ENCODE measurements around the gene ALDH7A1.
"Not testable (repeated sequence)": the region's sequence is repeated elsewhere in the genome, so short reads cannot be mapped to it uniquely, and the experiment has no call there.

The ALDH7A1 gene

DNA sequence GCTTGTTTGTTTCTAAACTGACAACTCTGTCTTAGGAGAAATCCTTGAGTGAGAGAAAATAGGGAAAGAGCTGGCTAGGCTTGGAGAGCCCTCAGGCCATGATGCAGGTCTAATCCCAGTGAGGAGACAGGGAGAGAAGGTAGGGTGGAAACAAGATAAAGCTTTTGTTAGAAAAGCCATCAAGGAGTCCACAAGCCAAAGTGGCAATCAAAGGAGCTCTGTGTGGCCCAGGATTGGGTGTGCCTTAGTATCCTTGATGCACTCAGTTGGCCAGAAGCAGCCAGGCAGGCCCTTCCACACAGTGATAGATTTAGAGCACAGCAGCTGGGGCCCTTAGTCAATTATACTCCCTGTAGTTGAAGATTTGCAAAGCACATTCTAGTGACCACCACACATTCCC is 73.9 kb downstream of the ALDH7A1 start:
- TF ChIP-seq, protein P1, sequence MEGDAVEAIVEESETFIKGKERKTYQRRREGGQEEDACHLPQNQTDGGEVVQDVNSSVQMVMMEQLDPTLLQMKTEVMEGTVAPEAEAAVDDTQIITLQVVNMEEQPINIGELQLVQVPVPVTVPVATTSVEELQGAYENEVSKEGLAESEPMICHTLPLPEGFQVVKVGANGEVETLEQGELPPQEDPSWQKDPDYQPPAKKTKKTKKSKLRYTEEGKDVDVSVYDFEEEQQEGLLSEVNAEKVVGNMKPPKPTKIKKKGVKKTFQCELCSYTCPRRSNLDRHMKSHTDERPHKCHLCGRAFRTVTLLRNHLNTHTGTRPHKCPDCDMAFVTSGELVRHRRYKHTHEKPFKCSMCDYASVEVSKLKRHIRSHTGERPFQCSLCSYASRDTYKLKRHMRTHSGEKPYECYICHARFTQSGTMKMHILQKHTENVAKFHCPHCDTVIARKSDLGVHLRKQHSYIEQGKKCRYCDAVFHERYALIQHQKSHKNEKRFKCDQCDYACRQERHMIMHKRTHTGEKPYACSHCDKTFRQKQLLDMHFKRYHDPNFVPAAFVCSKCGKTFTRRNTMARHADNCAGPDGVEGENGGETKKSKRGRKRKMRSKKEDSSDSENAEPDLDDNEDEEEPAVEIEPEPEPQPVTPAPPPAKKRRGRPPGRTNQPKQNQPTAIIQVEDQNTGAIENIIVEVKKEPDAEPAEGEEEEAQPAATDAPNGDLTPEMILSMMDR (IDR thresholded peaks at IDR 0.05; ENCODE audit: low read depth, low read length, missing control alignments), result no peak
- DNase-seq, result no peak
- no peaks in the 10 kb centered on the region for H3K27me3 ChIP-seq (replicated peaks)
- no peaks in the 10 kb centered on the region for H3K36me3 ChIP-seq (replicated peaks)
- H3K4me3 ChIP-seq (ENCODE audit: low read depth, low read length), result no peak overlapping the region
- no peak overlapping the region for H3K27ac ChIP-seq
- in situ Hi-C loops (cut with HindIII; ENCODE audit: low pct_ligation_motif_present, low sequenced_read_pairs), result no loop called here

DNA sequence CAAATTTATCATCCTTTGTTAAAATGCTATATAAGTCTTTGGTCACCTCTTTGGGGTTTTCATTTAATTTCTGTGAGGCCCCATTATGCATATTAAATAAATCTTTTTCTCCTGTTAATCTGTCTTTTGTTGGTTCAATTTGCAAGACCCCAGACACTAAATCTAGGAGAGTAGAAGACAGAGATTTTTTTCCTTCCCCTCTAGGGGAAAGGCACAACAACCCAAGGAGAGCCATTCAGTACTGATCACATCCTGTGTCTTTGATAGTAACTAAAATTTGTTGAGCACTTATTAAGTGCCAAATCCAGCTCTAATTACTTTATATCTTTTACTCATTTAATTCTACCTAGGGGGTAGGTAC is 74.4 kb downstream of the ALDH7A1 start:
- no peaks in the 10 kb centered on the region for H3K27me3 ChIP-seq (replicated peaks)
- in situ Hi-C loops (cut with HindIII; ENCODE audit: low pct_ligation_motif_present, low sequenced_read_pairs), result no loop called here
- TF ChIP-seq, protein P1 (IDR thresholded peaks at IDR 0.05; ENCODE audit: low read depth, low read length, missing control alignments), result no peak
- no peak overlapping the region for H3K4me3 ChIP-seq (ENCODE audit: low read depth, low read length)
- H3K36me3 ChIP-seq (replicated peaks), result no peaks in the 10 kb centered on the region
- DNase-seq, result no peak
- no peak overlapping the region for H3K27ac ChIP-seq

DNA sequence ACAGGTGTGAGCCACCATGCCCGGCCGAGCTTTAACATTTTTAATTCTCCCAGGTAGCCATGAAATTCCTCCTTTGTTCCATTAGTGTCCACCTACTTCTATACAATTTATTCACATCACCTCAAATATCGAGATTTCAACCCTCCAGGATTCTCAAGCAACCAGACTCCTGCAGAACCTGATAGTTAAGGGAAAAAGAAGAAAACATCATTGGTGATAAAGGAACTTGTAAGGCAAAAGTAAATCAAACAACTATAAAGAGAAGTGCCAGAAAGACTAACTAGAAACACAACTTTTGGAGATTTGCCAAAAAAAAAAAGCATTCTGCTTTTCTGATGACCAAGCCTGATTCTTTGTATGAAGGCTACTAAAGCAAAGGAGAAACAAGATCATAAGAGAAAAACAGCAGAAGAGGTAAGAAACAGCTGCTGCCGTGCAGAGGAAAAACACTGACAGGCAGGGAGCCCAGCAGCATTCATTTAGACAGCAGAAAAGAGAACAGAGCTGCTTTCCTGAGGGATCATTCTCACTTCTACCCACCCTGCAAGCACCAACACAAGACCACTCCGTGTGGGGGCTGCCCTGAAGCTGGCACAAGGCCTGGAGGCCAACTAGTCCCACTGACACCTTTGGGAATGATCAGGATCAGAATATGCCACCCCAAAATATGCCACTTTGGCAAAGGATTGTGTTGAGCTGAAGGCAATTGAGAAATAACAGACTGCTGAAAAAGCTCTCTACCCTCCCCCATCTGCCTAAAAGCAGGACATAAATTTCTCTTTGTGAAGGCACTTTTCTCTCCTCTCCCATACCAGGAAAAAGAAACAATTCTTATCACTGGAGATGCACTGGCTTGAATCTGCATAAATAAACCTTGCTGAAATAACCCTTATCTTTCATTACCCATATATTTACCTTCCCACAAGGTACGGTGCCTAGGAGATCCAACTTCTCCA is 75.1 kb downstream of the ALDH7A1 start:
- in situ Hi-C loops (cut with HindIII; ENCODE audit: low pct_ligation_motif_present, low sequenced_read_pairs), result no loop called here
- no peak overlapping the region for H3K27ac ChIP-seq
- DNase-seq, result no peak
- no peak overlapping the region for H3K4me3 ChIP-seq (ENCODE audit: low read depth, low read length)
- no peaks in the 10 kb centered on the region for H3K27me3 ChIP-seq (replicated peaks)
- H3K36me3 ChIP-seq (replicated peaks), result no peaks in the 10 kb centered on the region
- TF ChIP-seq, protein P1 (IDR thresholded peaks at IDR 0.05; ENCODE audit: low read depth, low read length, missing control alignments), result no peak

DNA sequence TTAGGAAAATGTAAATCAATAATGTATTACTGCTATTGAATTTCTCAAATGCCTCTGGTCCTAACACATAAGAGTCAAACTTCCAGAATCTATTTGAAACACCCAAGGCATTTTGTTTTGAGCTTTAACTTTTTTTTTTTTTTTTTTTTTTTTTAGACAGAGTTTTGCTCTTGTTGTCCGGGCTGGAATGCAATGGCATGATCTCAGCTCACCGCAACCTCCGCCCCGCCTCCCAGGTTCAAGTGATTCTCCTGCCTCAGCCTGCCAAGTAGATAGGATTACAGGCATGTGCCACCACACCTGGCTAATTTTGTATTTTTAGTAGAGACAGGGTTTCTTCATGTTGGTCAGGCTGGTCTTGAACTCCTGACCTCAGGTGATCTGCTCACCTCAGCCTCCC is 75.8 kb downstream of the ALDH7A1 start:
- DNase-seq; H3K27ac ChIP-seq; H3K4me3 ChIP-seq (ENCODE audit: low read depth, low read length); in situ Hi-C loops (cut with HindIII; ENCODE audit: low pct_ligation_motif_present, low sequenced_read_pairs); H3K27me3 ChIP-seq (replicated peaks); H3K36me3 ChIP-seq (replicated peaks): not testable (repeated sequence)

DNA sequence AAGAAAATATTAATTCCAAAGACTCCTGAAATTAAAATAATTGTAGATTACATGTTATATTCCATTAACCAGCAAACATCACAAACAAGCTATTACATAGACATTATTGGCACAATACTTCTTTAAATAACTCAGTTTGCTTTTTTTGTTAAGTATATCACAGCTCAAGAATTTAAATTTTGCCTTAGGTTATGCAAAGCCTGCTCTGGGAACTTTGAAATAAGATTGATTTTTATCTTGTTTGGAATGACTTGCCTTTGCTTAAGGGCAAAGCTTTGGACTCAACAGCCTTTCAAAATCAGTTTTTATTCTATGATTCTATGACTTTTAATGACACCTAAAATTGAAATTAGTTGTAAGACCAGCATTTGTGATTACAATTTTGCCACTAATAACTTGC is 78.2 kb downstream of the ALDH7A1 start:
- H3K4me3 ChIP-seq (ENCODE audit: low read depth, low read length), result no peak overlapping the region
- H3K27ac ChIP-seq, result no peak overlapping the region
- no peaks in the 10 kb centered on the region for H3K36me3 ChIP-seq (replicated peaks)
- no peak for DNase-seq
- in situ Hi-C loops (cut with HindIII; ENCODE audit: low pct_ligation_motif_present, low sequenced_read_pairs), result no loop called here
- TF ChIP-seq, protein P1 (IDR thresholded peaks at IDR 0.05; ENCODE audit: low read depth, low read length, missing control alignments), result no peak
- H3K27me3 ChIP-seq (replicated peaks), result no peaks in the 10 kb centered on the region

DNA sequence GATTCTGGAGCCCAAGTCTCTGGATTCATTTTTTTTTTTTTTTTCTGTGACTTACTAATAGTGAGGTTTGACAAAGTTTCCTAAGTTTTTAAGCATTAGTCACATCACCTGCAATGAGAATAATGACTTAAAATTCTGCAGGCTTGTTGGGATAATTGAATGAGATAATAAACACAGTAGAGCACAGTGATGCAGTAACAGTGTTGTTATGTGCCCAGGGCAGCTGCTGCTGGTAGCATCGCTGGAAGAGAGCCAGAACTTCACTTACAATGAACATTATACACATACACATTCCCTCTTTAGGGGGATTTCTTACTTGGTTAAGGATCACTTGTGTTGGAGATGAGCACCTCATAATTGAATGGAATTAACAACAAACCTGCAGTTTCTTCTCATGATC is 78.9 kb downstream of the ALDH7A1 start:
- Histone ChIP-seq H3K27ac (no peak overlapping the region), H3K36me3 (replicated peaks) (no peaks in the 10 kb centered on the region), H3K4me3 (ENCODE audit: low read depth, low read length) (no peak overlapping the region), H3K27me3 (replicated peaks) (no peaks in the 10 kb centered on the region)
- no peak for DNase-seq
- in situ Hi-C loops (cut with HindIII; ENCODE audit: low pct_ligation_motif_present, low sequenced_read_pairs), result no loop called here
- TF ChIP-seq, protein P1 (IDR thresholded peaks at IDR 0.05; ENCODE audit: low read depth, low read length, missing control alignments), result no peak

Data from brain microvascular endothelial cell (primary cell).